GM12801 (cell line): ENCODE measurements around the gene ZKSCAN1.

Source experiments
- CTCF ChIP-seq: IDR thresholded peaks from one replicate; pipeline ENCODE4 v1.5.1; 2011; ENCODE audit warnings: control low read depth; ENCODE audit not compliant: insufficient read length; ENCODE audit errors: extremely low read depth

The ZKSCAN1 gene

GRCh38 chr7:100061518-100062193, 46.3 kb downstream of the ZKSCAN1 start:
- TF ChIP-seq CTCF: no peak

GRCh38 chr7:100063376-100063775, 48.0 kb downstream of the ZKSCAN1 start:
- no peak for TF ChIP-seq CTCF

- TF ChIP-seq CTCF: no peak
Measured at GRCh38 chr7:100064162-100064561, 48.8 kb downstream of the ZKSCAN1 start.

- TF ChIP-seq CTCF: no peak
Measured at GRCh38 chr7:100065452-100066186, 50.2 kb downstream of the ZKSCAN1 start.

- no peak for TF ChIP-seq CTCF
Measured at GRCh38 chr7:100066953-100067352, 51.6 kb downstream of the ZKSCAN1 start.

- no peak for TF ChIP-seq CTCF
Measured at GRCh38 chr7:100069991-100070390, 54.6 kb downstream of the ZKSCAN1 start.

GRCh38 chr7:100071018-100071723, 55.8 kb downstream of the ZKSCAN1 start:
- TF ChIP-seq CTCF: no peak
